ENCODE results near the gene BASP1. TPM values are rescaled to one million over a fixed set of nuclear protein-coding genes. Genes with fewer than 3 reads are reported as not detected.
"Not testable (repeated sequence)": the region's sequence is repeated elsewhere in the genome, so short reads cannot be mapped to it uniquely, and the experiment has no call there.

The BASP1 gene
- total and polyA plus RNA-seq, 2 donors (not counting 1 experiment from before 2014, with no cell fraction given) = 53.0 to 66.4 TPM

DNA sequence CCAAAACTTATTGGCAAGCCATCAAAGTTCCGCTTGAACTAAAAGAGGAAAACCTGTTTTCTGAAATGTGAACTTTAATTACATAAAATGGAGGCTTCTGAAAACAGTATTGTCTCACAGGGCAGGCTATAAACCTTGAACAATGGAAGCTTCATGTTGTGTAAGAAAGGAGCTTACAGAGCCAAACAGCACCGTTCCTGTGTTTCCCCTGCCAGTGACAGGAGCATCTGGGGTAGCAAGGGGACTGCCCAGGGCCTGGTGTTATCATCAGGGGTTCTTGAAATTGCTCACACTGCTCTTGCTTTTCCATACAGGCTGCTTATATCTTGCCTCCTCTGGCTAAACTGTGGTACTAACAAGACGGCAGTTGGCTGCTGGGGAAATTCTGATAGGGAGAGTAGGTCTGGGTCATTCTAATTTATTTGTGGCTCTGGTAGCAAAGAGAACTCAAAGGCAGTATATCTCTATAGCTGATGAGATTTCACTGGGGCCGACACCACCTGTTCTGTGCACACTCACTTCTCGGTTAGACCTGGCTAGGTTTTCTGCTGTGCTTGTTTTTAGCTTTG is 40.4 kb downstream of the BASP1 start:
- Mint-ChIP-seq H3K9me3 (ENCODE audit: insufficient read depth) (no peaks in the 10 kb centered on the region), H3K27ac (peak overlapping the region; percentile 89), H3K27me3 (no peaks in the 10 kb centered on the region), H3K4me3 (peak overlapping the region; percentile 46), H3K4me1 (peaks cover 86% of the 10 kb centered on the region)
- Histone ChIP-seq H3K9me3 (ENCODE audit: control extremely low read depth in 1 of 3, control insufficient read depth in 2 of 3, insufficient read depth in 1 of 3, low read length in 2 of 3) (peaks cover 0 to 9% (median 2%) of the 10 kb centered on the region in 3 donors), H3K36me3 (replicated peaks in 1 of 2; ENCODE audit: control extremely low read depth in 1 of 2, control insufficient read depth in 1 of 2, extremely low read depth in 1 of 2, insufficient read depth in 2 of 2, low read length in 1 of 2) (peaks cover 3 to 10% of the 10 kb centered on the region in 2 experiments), H3K79me2 (ENCODE audit: control insufficient read depth, insufficient read depth, low read length) (peaks cover 96% of the 10 kb centered on the region), H2AFZ (ENCODE audit: insufficient read depth, low read depth, low read length, poor library complexity, severe bottlenecking) (no peak overlapping the region), H3K27ac (ENCODE audit: low read length in 2 of 2) (peak overlapping the region in 1 of 2 donors; percentile 72), H4K20me1 (ENCODE audit: control insufficient read depth, insufficient read depth, low read length, poor library complexity, severe bottlenecking) (peaks cover 7% of the 10 kb centered on the region), H3K4me2 (replicated peaks; ENCODE audit: low read depth, low read length, poor library complexity, severe bottlenecking) (no peak overlapping the region), H3K4me3 (ENCODE audit: control extremely low read depth in 1 of 5, extremely low read depth in 1 of 5, insufficient read depth in 1 of 5, low read depth in 2 of 5, low read length in 4 of 5) (no peak overlapping the region), H3K4me1 (ENCODE audit: control insufficient read depth in 2 of 2, insufficient read depth in 2 of 2, low read length in 2 of 2) (peaks cover 42 to 47% of the 10 kb centered on the region in 2 donors), H3K9ac (ENCODE audit: low read length) (no peak overlapping the region), H3K27me3 (replicated peaks in 1 of 4; ENCODE audit: control extremely low read depth in 1 of 4, control insufficient read depth in 3 of 4, insufficient read depth in 4 of 4, low read length in 3 of 4) (no peaks in the 10 kb centered on the region)
- peak; percentile 63 for ATAC-seq (ENCODE audit: low read depth)
- DNase-seq = peak; percentile 55
- no peak for TF ChIP-seq EZH2 (IDR thresholded peaks at IDR 0.05; ENCODE audit: borderline replicate concordance, insufficient read depth, low read depth, low read length, poor library complexity, severe bottlenecking)
- 76% methylated on average over 5 of the region's 5 CpGs for WGBS (ENCODE audit: insufficient coverage)
- intact Hi-C loops (cut with micrococcal nuclease) = loop anchor here (2.0 to 5.0 kb wide), 3 partner anchors 15 to 180 kb away; no protein-coding TSS in a partner anchor
- CTCF ChIA-PET = interaction anchor here (0.6 to 1.5 kb wide), 3 partner anchors 23 to 68 kb away, joined by 3 to 8 read pairs (median 4); no protein-coding TSS in a partner anchor
- POLR2A ChIA-PET = no interaction called here

DNA sequence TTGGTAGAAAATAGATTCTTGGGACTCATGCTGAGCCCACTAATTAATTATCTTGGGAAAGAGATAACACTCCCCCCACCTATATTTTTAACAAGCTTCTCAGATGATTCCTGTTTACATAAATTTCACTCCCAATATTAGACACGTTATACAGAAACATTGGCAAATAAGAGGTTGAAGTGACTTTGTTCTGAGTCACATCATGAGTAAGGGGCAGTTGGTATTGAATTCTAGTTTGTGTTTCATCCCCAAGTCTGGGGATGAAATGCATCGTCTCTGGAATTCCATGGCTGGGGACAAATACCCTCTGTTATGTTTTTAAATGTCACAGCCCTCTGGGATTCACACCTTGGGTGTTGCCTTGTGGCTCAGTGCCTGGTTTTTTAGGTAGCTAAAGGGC is 41.0 kb downstream of the BASP1 start:
- intact Hi-C loops (cut with micrococcal nuclease) = loop anchor here (5.0 kb wide), 1 partner anchor 179 kb away; no protein-coding TSS in a partner anchor
- no CpG with 5 or more reads among the region's 2 CpGs for WGBS (ENCODE audit: insufficient coverage)
- H3K9me3 Mint-ChIP-seq (ENCODE audit: insufficient read depth) = no peaks in the 10 kb centered on the region
- ChIA-PET CTCF (interaction anchor here (1.5 kb wide), 2 partner anchors 42 to 69 kb away, joined by 3 to 8 read pairs; no protein-coding TSS in a partner anchor), POLR2A (no interaction called here)
- peak overlapping the region; percentile 89 for H3K27ac Mint-ChIP-seq
- Histone ChIP-seq H3K27ac (ENCODE audit: low read length in 2 of 2) (peak overlapping the region in 1 of 2 donors; percentile 72), H3K4me1 (ENCODE audit: control insufficient read depth in 2 of 2, insufficient read depth in 2 of 2, low read length in 2 of 2) (peaks cover 45 to 47% of the 10 kb centered on the region in 2 donors), H3K4me3 (ENCODE audit: control extremely low read depth in 1 of 5, extremely low read depth in 1 of 5, insufficient read depth in 1 of 5, low read depth in 2 of 5, low read length in 4 of 5) (no peak overlapping the region), H3K27me3 (replicated peaks in 1 of 4; ENCODE audit: control extremely low read depth in 1 of 4, control insufficient read depth in 3 of 4, insufficient read depth in 4 of 4, low read length in 3 of 4) (no peaks in the 10 kb centered on the region), H3K9me3 (ENCODE audit: control extremely low read depth in 1 of 3, control insufficient read depth in 2 of 3, insufficient read depth in 1 of 3, low read length in 2 of 3) (peaks cover 0 to 9% (median 5%) of the 10 kb centered on the region in 3 donors), H3K9ac (ENCODE audit: low read length) (no peak overlapping the region), H4K20me1 (ENCODE audit: control insufficient read depth, insufficient read depth, low read length, poor library complexity, severe bottlenecking) (peaks cover 7% of the 10 kb centered on the region), H2AFZ (ENCODE audit: insufficient read depth, low read depth, low read length, poor library complexity, severe bottlenecking) (no peak overlapping the region), H3K4me2 (replicated peaks; ENCODE audit: low read depth, low read length, poor library complexity, severe bottlenecking) (no peak overlapping the region), H3K79me2 (ENCODE audit: control insufficient read depth, insufficient read depth, low read length) (peaks cover 95% of the 10 kb centered on the region), H3K36me3 (replicated peaks in 1 of 2; ENCODE audit: control extremely low read depth in 1 of 2, control insufficient read depth in 1 of 2, extremely low read depth in 1 of 2, insufficient read depth in 2 of 2, low read length in 1 of 2) (peaks cover 2 to 10% of the 10 kb centered on the region in 2 experiments)
- ATAC-seq (ENCODE audit: low read depth) (no peak), DNase-seq (no peak)
- no peak overlapping the region for H3K4me3 Mint-ChIP-seq
- TF ChIP-seq, protein P1, sequence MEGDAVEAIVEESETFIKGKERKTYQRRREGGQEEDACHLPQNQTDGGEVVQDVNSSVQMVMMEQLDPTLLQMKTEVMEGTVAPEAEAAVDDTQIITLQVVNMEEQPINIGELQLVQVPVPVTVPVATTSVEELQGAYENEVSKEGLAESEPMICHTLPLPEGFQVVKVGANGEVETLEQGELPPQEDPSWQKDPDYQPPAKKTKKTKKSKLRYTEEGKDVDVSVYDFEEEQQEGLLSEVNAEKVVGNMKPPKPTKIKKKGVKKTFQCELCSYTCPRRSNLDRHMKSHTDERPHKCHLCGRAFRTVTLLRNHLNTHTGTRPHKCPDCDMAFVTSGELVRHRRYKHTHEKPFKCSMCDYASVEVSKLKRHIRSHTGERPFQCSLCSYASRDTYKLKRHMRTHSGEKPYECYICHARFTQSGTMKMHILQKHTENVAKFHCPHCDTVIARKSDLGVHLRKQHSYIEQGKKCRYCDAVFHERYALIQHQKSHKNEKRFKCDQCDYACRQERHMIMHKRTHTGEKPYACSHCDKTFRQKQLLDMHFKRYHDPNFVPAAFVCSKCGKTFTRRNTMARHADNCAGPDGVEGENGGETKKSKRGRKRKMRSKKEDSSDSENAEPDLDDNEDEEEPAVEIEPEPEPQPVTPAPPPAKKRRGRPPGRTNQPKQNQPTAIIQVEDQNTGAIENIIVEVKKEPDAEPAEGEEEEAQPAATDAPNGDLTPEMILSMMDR (IDR thresholded peaks at IDR 0.05) = no peak
- TF ChIP-seq EZH2 (IDR thresholded peaks at IDR 0.05; ENCODE audit: borderline replicate concordance, insufficient read depth, low read depth, low read length, poor library complexity, severe bottlenecking) = no peak
- no peaks in the 10 kb centered on the region for H3K27me3 Mint-ChIP-seq
- peaks cover 86% of the 10 kb centered on the region for H3K4me1 Mint-ChIP-seq

DNA sequence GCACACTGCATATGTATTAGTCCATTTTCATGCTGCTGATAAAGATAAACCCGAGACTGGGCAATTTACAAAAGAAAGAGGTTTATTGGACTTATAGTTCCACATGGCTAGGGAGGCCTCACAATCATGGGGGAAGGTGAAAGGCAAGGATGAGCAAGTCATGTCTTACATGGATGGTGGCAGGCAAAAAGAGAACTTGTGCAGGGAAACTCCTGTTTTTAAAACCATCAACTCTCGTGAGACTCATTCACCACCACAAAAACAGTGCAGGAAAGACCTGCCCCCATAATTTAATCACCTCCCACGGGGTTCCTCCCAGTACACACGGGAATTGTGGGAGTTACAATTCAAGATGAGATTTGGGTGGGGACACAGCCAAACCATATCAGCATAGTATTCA is 41.6 kb downstream of the BASP1 start:
- ATAC-seq (ENCODE audit: low read depth); POLR2A ChIA-PET; H3K9me3 ChIP-seq (ENCODE audit: control extremely low read depth in 1 of 3, control insufficient read depth in 2 of 3, insufficient read depth in 1 of 3, low read length in 2 of 3); H3K27me3 ChIP-seq (replicated peaks in 1 of 4; ENCODE audit: control extremely low read depth in 1 of 4, control insufficient read depth in 3 of 4, insufficient read depth in 4 of 4, low read length in 3 of 4); H3K9ac ChIP-seq (ENCODE audit: low read length); H3K4me2 ChIP-seq (replicated peaks; ENCODE audit: low read depth, low read length, poor library complexity, severe bottlenecking); H3K27me3 Mint-ChIP-seq; DNase-seq; H2AFZ ChIP-seq (ENCODE audit: insufficient read depth, low read depth, low read length, poor library complexity, severe bottlenecking); H3K36me3 ChIP-seq (replicated peaks in 1 of 2; ENCODE audit: control extremely low read depth in 1 of 2, control insufficient read depth in 1 of 2, extremely low read depth in 1 of 2, insufficient read depth in 2 of 2, low read length in 1 of 2); CTCF ChIA-PET; H3K4me3 ChIP-seq (ENCODE audit: control extremely low read depth in 1 of 5, extremely low read depth in 1 of 5, insufficient read depth in 1 of 5, low read depth in 2 of 5, low read length in 4 of 5); H4K20me1 ChIP-seq (ENCODE audit: control insufficient read depth, insufficient read depth, low read length, poor library complexity, severe bottlenecking); H3K9me3 Mint-ChIP-seq (ENCODE audit: insufficient read depth): not testable (repeated sequence)
- peaks cover 47 to 51% of the 10 kb centered on the region in 2 donors for H3K4me1 ChIP-seq (ENCODE audit: control insufficient read depth in 2 of 2, insufficient read depth in 2 of 2, low read length in 2 of 2)
- Mint-ChIP-seq H3K4me3 (peak overlapping the region; percentile 18), H3K27ac (peak overlapping the region; percentile 89), H3K4me1 (peaks cover 88% of the 10 kb centered on the region)
- peaks cover 96% of the 10 kb centered on the region for H3K79me2 ChIP-seq (ENCODE audit: control insufficient read depth, insufficient read depth, low read length)
- H3K27ac ChIP-seq (ENCODE audit: low read length in 2 of 2) = peak overlapping the region in 1 of 2 donors; percentile 72
- intact Hi-C loops (cut with micrococcal nuclease) = loop anchor here (5.0 kb wide), 1 partner anchor 178 kb away; no protein-coding TSS in a partner anchor
- WGBS (ENCODE audit: insufficient coverage) = 100% methylated on average over 1 of the region's 4 CpGs

All from B cell (primary cell).